Activated CD4-positive, CD25-positive, alpha-beta regulatory T cell treated with anti-CD3 and anti-CD28 coated beads, Interleukin-2, amount 50 U/mL, for 24 hours (primary cell): ENCODE results near the gene NLRC3.
"Not testable (repeated sequence)": the region's sequence is repeated elsewhere in the genome, so short reads cannot be mapped to it uniquely, and the experiment has no call there.

ENCODE experiments used
- ATAC-seq, 2 donors: fragments of 150-1000 bp; cut with Tn5 transposase; one replicate each; pipeline ENCODE4 v1.10.0; 2021; ENCODE audit warnings: mild to moderate bottlenecking in 1 of 2, moderate library complexity in 1 of 2

NLRC3 gene

GRCh38 chr16:3577302-3577752 lies at the start of gene NLRC3:
NLRC3 (minus strand) TSS chr16:3577403; CDS start chr16:3565036, 12,367 bp downstream.
- peak; percentile 19 to 22 for ATAC-seq

- peak; percentile 88 to 96 for ATAC-seq
Measured at GRCh38 chr16:3625911-3626732, 48.9 kb upstream of the NLRC3 start.

GRCh38 chr16:3625331-3625730 lies 48.1 kb upstream of the NLRC3 start:
- no peak for ATAC-seq

- no peak for ATAC-seq
Measured at GRCh38 chr16:3623642-3624041, 46.4 kb upstream of the NLRC3 start.

- ATAC-seq = no peak
Measured at GRCh38 chr16:3618769-3619141, 41.6 kb upstream of the NLRC3 start.

- ATAC-seq = no peak
Measured at GRCh38 chr16:3612510-3613466, 35.6 kb upstream of the NLRC3 start.

GRCh38 chr16:3611146-3611975 lies 34.2 kb upstream of the NLRC3 start, which contains the start of gene SLX4:
SLX4 (minus strand) TSS chr16:3611606; CDS start chr16:3608964, 2,642 bp downstream.
- peak; percentile 88 to 90 for ATAC-seq

- no peak for ATAC-seq
Measured at GRCh38 chr16:3610698-3611145, 33.5 kb upstream of the NLRC3 start.

GRCh38 chr16:3609895-3610697 lies 32.9 kb upstream of the NLRC3 start:
- ATAC-seq = no peak

- not testable (repeated sequence) for ATAC-seq
Measured at GRCh38 chr16:3608976-3609375, 31.8 kb upstream of the NLRC3 start.

- no peak for ATAC-seq
Measured at GRCh38 chr16:3608069-3608468, 30.9 kb upstream of the NLRC3 start.

GRCh38 chr16:3607634-3608033 lies 30.4 kb upstream of the NLRC3 start:
- no peak for ATAC-seq

GRCh38 chr16:3607161-3607560 lies 30.0 kb upstream of the NLRC3 start:
- no peak for ATAC-seq

GRCh38 chr16:3606441-3606840 lies 29.2 kb upstream of the NLRC3 start:
- no peak for ATAC-seq

- ATAC-seq = no peak
Measured at GRCh38 chr16:3602320-3602653, 25.1 kb upstream of the NLRC3 start.

- ATAC-seq = no peak
Measured at GRCh38 chr16:3601614-3602319, 24.6 kb upstream of the NLRC3 start.

GRCh38 chr16:3599922-3600321 lies 22.7 kb upstream of the NLRC3 start:
- no peak for ATAC-seq

- ATAC-seq = no peak
Measured at GRCh38 chr16:3599121-3599520, 21.9 kb upstream of the NLRC3 start.

- no peak for ATAC-seq
Measured at GRCh38 chr16:3598236-3598635, 21.0 kb upstream of the NLRC3 start.

GRCh38 chr16:3597676-3598075 lies 20.5 kb upstream of the NLRC3 start:
- no peak for ATAC-seq

- no peak for ATAC-seq
Measured at GRCh38 chr16:3597226-3597625, 20.0 kb upstream of the NLRC3 start.
